NCI-H187 treated with DMSO at 0.1 percent for 48 hours (cell line): Measurements from ENCODE around the gene TAF10.

Experiments used
- DNase-seq: peaks from one replicate; lab custom pipeline; 2025; lab: John Stamatoyannopoulos, UW

TAF10 gene

GRCh38 chr11:6576471-6577373, 35.3 kb downstream of the TAF10 start:
- DNase-seq, result no peak

- DNase-seq, result no peak
Observed at GRCh38 chr11:6574816-6575715, 37.0 kb downstream of the TAF10 start.

GRCh38 chr11:6572215-6572614, 39.8 kb downstream of the TAF10 start:
- no peak for DNase-seq

GRCh38 chr11:6571434-6572008, 40.5 kb downstream of the TAF10 start:
- DNase-seq, result no peak

GRCh38 chr11:6570691-6571427, 41.2 kb downstream of the TAF10 start:
- DNase-seq, result no peak

GRCh38 chr11:6569706-6570105, 42.3 kb downstream of the TAF10 start:
- no peak for DNase-seq

GRCh38 chr11:6568191-6568918, 43.7 kb downstream of the TAF10 start:
- DNase-seq, result no peak

- no peak for DNase-seq
Observed at GRCh38 chr11:6567371-6567745, 44.7 kb downstream of the TAF10 start.

- no peak for DNase-seq
Observed at GRCh38 chr11:6566704-6567370, 45.2 kb downstream of the TAF10 start.

- no peak for DNase-seq
Observed at GRCh38 chr11:6565988-6566703, 45.9 kb downstream of the TAF10 start.

GRCh38 chr11:6565325-6565724, 46.7 kb downstream of the TAF10 start:
- no peak for DNase-seq

- DNase-seq, result no peak
Observed at GRCh38 chr11:6563667-6564066, 48.3 kb downstream of the TAF10 start.

- DNase-seq, result no peak
Observed at GRCh38 chr11:6563121-6563619, 48.8 kb downstream of the TAF10 start.

- no peak for DNase-seq
Observed at GRCh38 chr11:6561288-6561687, 50.7 kb downstream of the TAF10 start.
